ENCODE data around the gene DPF3.

DPF3 gene

DNA sequence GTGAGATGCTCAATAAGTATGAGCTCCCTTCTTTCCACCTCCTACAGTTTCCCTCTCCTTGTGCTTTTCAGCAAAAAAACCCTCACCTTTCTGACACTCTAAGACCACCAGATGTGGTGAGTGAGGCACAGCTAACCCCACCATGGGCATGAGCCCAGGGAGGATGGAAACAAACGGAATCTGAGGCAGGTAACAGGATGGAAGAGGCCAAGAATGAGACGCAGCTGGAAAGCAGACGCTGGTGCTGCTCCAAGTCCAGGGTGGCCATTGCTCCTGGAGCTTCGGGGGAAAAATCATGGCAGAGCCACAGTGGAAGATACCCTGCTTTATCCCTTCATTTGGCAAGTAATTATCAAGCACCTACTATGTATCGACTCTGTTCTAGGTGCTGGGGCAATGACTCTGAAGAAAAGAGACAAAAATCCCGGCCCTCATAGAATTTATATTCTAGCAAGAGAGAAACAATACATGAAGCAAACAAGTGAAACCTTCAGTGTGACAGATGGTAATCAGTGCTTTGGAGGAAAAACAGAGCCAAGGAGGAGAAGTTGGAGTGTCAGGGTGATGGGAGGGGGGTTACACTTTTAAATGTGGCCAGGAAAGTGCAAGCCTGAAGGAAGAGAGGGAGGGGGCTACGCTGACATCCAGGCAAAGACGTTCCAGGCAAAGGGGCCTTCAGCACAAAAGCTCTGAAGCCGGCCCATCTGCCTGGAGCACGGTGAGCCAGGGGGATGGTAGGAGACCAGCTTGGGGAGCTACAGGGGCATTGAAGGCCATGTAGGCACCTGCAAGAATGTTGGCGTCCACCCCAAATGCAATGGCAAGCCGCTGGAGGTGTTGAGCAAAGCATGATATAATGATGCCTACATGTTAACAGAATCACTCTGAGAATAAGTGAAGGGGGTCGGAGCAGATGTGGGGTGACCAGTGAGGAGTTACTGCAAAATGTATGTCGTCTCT, 154.2 kb downstream of the DPF3 start:
- DNase-seq = no peak

DNA sequence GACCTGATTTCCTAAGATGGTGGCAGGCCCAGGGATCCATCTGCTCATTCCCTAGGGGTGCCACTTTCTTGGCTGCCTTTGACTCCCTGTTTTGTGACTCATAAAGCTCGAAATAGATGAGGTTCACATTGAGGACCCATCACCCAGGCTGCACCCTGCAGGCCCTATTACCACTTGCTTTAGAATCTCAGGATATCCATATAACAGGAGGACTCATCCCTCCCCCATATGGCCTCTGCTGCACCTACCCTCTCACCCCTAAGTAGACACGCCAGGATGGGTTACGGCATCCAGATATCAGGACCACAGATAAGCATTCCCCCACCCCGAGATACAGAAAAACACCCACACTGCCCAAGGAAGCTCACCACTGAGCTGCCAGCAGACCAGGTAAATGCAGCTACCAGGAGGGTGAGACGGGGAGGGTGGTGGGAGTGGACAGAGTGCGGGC, 155.7 kb downstream of the DPF3 start:
- DNase-seq = no peak

GRCh38 chr14:72737560-72737943, 156.3 kb downstream of the DPF3 start:
- DNase-seq = no peak

GRCh38 chr14:72736786-72737559, 156.9 kb downstream of the DPF3 start:
- peak; percentile 77 for DNase-seq

DNA sequence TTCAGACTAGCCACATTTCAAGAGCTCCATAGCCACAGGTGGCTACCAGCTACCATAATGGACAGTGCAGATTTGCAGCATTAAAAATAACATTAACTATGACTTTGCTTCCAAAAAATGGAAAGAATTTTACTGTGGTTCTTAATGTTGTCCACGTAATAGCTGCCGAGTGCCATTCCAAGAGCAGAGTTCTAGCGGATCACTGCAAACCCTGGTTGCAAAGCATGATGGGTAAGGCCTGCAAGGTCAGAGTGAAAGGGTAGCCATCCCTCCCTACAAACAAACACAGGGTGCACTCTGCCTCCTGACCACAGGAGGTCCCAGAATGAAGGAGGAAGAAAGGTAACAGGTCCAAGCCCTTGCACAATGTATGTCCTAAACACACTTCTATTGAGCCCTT, 157.6 kb downstream of the DPF3 start:
- DNase-seq = peak; percentile 88

DNA sequence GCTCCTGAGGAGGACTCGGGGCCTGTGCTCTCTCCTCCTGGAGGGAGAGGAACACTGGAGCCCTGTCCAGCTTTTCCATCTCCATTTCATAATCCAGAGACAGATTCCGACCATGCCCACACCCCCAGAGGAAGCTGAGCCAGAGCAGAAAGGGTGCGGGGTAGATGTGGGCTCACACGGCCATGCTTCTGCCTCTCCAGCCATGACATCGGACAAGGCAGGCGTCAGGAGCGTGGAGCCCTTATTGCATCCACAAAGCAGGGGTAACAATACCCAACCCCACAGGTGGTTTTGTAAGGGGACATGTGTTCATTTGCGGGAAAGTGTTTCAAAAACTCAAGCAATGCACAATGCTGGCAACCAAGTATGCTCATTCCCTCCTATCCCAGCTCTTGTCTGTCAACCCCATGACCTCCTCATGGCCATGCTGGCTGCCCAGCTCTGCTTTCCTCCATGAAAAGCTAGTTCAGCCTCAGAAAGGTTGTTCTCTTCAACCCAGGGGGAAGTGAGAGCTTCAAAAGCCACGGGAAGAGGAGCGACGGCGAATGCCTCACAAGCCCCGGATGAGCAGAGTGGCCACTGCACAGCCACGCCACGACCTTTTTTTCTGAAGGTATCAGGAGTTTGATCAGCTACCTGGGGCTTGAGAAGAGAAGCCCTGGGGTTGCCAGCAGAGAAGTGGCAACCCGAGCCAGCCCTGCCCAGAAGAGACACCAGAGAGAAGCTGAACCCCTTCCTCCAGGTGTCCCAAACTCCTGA, 161.7 kb downstream of the DPF3 start:
- no peak for DNase-seq

GRCh38 chr14:72731252-72732020, 162.5 kb downstream of the DPF3 start:
- no peak for DNase-seq

DNA sequence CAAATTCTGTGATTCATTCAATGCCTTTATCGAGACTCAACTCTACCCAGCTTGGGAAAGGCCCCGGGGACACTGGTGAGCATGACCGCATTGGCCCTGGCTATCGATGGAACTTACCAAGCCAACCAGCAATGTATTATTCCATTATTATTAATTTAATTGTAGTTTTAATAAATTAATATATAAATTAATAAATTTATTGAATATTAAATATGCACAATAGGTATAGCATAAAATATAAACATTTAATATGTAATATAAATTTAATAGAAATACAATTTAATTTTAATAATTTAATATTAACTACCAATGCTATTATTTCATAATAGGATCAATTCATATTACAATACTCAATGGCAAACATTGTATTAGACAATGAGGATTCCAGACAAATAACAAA, 163.4 kb downstream of the DPF3 start:
- DNase-seq = no peak

DNA sequence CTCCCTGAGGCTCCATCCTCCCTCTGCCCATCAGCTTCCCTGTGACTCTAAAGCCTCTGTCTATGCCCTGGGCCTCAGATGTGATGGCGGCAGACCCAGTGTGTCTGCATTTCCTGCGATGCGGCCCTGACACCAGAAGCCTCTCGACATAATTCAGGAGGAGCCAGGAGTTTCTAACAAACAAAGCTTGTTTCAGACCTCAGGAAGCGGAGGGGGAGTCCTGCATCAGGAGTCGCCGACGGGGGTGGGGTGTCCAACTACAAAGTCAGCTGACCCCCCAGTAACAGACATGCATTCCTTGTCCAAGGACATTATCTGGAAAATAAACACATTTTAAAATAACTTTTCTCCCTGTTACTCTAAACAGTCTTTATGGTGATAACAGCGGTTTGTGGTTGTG, 167.5 kb downstream of the DPF3 start:
- no peak for DNase-seq

GRCh38 chr14:72723858-72724530, 169.9 kb downstream of the DPF3 start:
- DNase-seq = peak; percentile 84

DNA sequence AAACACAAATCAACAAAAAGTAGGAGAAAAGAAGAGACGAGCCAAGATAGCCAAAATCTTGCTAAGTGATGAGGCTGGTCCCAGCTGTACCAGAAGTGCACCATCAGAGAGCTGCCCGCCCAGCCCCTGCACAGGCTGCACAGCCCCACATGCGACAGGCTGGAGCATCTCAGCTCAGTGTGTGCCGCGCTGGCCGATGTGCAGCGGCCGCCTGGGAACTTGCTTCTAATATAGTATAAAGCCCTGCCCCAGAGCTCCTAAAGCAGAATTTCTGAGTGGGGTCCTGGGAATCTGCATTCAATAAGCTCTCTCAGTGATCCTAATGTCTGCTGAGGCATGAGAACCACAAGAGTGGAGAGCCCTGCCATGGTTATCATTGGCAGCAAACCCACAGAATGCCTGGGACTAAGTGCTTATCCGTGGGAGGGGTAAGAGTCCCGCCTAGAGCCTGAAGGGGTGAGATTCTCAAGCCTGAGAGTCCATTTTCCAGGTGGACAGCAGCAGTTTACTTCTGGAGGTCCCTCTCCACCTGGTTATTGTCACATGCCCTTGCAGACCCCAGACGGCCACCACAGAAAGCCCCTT, 171.6 kb downstream of the DPF3 start:
- no peak for DNase-seq

DNA sequence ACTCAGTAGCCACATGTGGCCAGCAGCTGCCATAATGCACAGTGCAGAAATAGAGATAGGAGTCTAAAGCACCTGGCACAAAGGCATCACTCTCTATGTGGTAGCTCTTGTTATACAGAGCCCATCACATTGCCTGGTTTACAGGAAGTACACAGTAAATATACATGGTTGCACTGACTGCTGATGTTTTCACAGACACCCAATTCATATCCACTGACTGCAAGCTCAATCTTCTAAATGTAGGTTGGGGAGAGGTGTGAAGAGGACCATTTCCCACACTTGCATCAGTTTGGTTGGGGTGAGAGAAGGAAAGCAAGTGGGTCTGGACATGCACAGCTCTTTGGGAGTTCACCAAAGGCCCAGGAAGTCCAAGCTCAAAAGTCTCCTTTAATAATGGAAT, 172.8 kb downstream of the DPF3 start:
- no peak for DNase-seq

DNA sequence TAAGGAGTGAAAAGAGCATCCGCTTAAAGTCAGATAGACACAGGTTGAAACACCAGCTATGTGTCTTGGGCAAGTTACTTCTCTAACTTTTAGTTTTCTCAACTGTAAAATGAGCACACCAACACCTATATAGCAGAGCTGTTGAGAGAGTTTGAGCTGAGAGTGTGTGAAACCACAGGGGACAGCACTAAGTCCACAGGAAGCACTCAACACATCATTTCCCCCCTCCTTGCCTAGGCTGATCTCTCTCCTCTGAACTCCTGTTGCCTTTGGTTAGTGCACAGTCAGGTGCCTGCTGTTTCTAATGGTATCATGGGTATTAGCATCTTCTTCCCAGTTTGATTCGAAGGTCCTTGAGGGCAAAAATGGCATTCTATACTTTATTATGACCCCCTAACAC, 176.7 kb downstream of the DPF3 start:
- no peak for DNase-seq

- DNase-seq = peak; percentile 37
Observed at GRCh38 chr14:72716476-72716875, 177.4 kb downstream of the DPF3 start.

- no peak for DNase-seq
Observed at GRCh38 chr14:72715850-72716228, 178.1 kb downstream of the DPF3 start.

DNA sequence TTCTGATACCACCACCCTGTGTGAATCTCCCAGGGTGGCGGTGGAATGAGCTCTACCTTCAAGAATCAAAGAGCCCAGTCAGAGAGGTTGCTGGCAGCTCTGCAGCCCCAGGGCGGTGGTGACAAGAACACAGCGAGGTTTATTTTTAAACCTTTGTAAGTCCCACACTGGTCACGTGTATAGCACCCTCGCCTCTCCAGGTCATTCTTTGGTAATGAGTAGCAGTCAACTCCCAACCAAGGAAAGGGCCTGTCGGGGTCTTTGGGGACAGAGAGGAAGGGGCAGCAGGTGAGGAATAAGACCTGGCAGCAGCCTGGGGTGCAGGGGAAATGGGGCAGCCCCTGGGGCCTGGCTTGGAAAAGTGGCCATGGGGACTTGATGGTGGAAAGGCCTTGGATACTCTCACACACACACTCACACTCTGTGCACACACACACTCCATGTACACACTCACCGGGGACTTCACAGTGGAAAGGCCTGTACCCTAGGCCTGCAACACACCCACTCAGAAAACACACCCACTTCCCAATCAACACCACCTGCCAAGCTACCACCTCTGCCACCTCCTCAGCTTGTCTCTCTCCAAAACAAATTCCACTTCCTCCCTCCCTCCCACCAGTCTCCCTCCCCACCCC, 178.6 kb downstream of the DPF3 start:
- no peak for DNase-seq

GRCh38 chr14:72714871-72715214, 179.1 kb downstream of the DPF3 start:
- DNase-seq = no peak

GRCh38 chr14:72714094-72714493, 179.8 kb downstream of the DPF3 start:
- no peak for DNase-seq

- DNase-seq = no peak
Observed at GRCh38 chr14:72711936-72712335, 182.0 kb downstream of the DPF3 start.

DNA sequence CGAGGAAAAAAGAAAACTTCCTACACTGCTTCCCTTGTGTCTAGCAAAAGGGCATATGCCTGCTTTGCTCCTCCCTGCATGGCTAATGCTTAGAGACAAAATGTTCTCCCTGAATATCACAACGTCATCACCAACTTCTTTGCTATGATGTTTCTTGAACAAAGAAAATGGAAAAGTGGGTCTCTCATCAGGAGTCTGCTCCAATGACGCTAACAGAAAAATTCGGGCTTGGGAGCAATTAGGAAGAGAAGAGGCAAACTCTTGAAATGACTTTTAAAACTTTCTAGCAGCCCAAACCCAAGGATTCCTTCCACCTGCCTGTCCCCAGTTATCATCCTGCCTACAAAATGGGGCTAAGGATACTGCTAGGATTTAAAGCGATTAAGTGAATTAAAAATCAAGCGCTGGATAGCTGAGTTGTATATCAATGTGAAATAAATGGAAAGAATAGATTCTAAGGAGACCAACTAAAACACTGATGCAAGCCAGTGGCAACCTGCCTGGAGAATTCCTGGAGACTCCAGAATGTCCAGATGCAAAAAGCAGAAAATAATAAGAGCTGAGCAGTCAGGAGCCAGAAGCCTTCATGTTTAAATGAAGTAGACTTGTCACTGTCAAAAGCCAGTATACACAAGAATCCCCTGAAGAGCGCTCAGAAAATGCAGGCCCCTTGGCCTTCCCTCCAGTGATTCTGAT, 183.8 kb downstream of the DPF3 start:
- peak; percentile 52 for DNase-seq
